K562 (cell line): ENCODE data around the gene RUNX1. TPM values are rescaled to one million over a fixed set of nuclear protein-coding genes. Genes with fewer than 3 reads are reported as not detected.

ENCODE experiments used
- BCOR ChIP-seq: fragments of 450-650 bp; IDR thresholded peaks from 2 replicates; pipeline ENCODE4 v1.6.1; 2016
- DPF2 ChIP-seq: fragments of 450-650 bp; IDR thresholded peaks from 2 replicates; pipeline ENCODE4 v1.6.1; 2016
- ETV6 ChIP-seq, 3 experiments: fragments of 150-350 bp in 1 of 3; sonication (generic) in 1 of 3; formaldehyde crosslinking in 1 of 3; IDR thresholded peaks; 2 replicates each; pipeline versions ENCODE4 v1.6.1 to v1.8.0; 2014 to 2022; ENCODE audit warnings: borderline replicate concordance in 2 of 3, low read depth in 2 of 3, antibody characterized with exemption in 1 of 3, low read length in 1 of 3, mild to moderate bottlenecking in 1 of 3, missing genetic modification reagents in 1 of 3
- HDGF ChIP-seq: fragments of 450-650 bp; IDR thresholded peaks from 2 replicates; pipeline ENCODE4 v1.6.1; 2016
- HNRNPLL ChIP-seq: fragments of 200-400 bp; formaldehyde crosslinking; IDR thresholded peaks from 2 replicates; pipeline ENCODE4 v1.6.1; 2017; ENCODE audit warnings: low read length, low read depth, mild to moderate bottlenecking; ENCODE audit not compliant: poor library complexity, severe bottlenecking
- KAT8 ChIP-seq: fragments of 450-650 bp; IDR thresholded peaks from 2 replicates; pipeline ENCODE4 v1.6.1; 2016; ENCODE audit warnings: low read depth, mild to moderate bottlenecking
- KDM5B ChIP-seq: fragments of 200-600 bp; sonication (generic); IDR thresholded peaks from 2 replicates; pipeline ENCODE4 v1.6.1; 2012; ENCODE audit warnings: low read depth, mild to moderate bottlenecking, moderate library complexity, low read length, control low read depth, inconsistent platforms; ENCODE audit not compliant: insufficient replicate concordance
- LEF1 ChIP-seq: fragments of 450-650 bp; IDR thresholded peaks from 2 replicates; pipeline ENCODE4 v1.6.1; 2016; ENCODE audit warnings: mild to moderate bottlenecking
- PHF21A ChIP-seq: fragments of 450-650 bp; IDR thresholded peaks from 2 replicates; pipeline ENCODE4 v1.6.1; 2017; ENCODE audit warnings: low read depth, borderline replicate concordance
- PTRF ChIP-seq: fragments of 450-650 bp; IDR thresholded peaks from 2 replicates; pipeline ENCODE4 v1.6.1; 2016; ENCODE audit warnings: mild to moderate bottlenecking, missing genetic modification characterization, missing compliant biosample characterization
- RBM39 ChIP-seq: fragments of 200-400 bp; formaldehyde crosslinking; optimal IDR thresholded peaks from 2 replicates; pipeline ENCODE3; 2018; ENCODE audit warnings: low read depth, low read length
- TCF7L2 ChIP-seq: fragments of 150-350 bp; IDR thresholded peaks from 2 replicates; pipeline ENCODE4 v1.6.1; 2016; ENCODE audit warnings: low read depth, mild to moderate bottlenecking, low read length, moderate library complexity
- XRCC5 ChIP-seq: fragments of 200-400 bp; formaldehyde crosslinking; IDR thresholded peaks from 2 replicates; pipeline ENCODE4 v1.6.1; 2017; ENCODE audit warnings: low read depth, mild to moderate bottlenecking, low read length
- ZFP30 ChIP-seq: fragments of 250-450 bp; sonication (Bioruptor Pico); IDR thresholded peaks from 2 replicates; pipeline ENCODE4 v1.8.0; 2022; ENCODE audit warnings: moderate library complexity, mild to moderate bottlenecking, inconsistent platforms, borderline replicate concordance
- ZNF23 ChIP-seq: fragments of 250-450 bp; sonication (Bioruptor Pico); IDR thresholded peaks from 2 replicates; pipeline ENCODE4 v1.4.0; 2020; ENCODE audit warnings: mild to moderate bottlenecking
- ZNF75A ChIP-seq: fragments of 450-650 bp; formaldehyde crosslinking; IDR thresholded peaks from 2 replicates; pipeline ENCODE4 v1.4.0; 2020; ENCODE audit warnings: mild to moderate bottlenecking
- polyA plus RNA-seq, 8 experiments: library from polyadenylated mRNA; depleted of rRNA in 4 of 8; stranded (reverse) in 5 of 8; unstranded in 3 of 8; fragments of >200 nt; fragmentation: Nextera tagmentation in 2 of 8; fragmentation: Illumina TruSeq in 1 of 8; extraction: Ambion mirVana in 2 of 8; extraction: Trizol in 1 of 8; gene quantifications; 2 replicates each; pipeline versions ENCODE4 v1.2.1 to v1.2.3, GENCODE V29; 2011 to 2014; ENCODE audit warnings: inconsistent platforms in 1 of 8, missing spikeins in 1 of 8
- total RNA-seq, 7 experiments: library from RNA; depleted of rRNA in 6 of 7; stranded (reverse); fragments of >200 nt in 6 of 7; fragmentation: Illumina TruSeq in 2 of 7; extraction: Trizol in 2 of 7; gene quantifications; 2 replicates each; pipeline versions ENCODE4 v1.2.1 to v1.2.3, GENCODE V29; 2011 to 2021; ENCODE audit warnings: low replicate concordance in 1 of 7
- TF ChIP-seq, protein P1 (sequence below): IDR thresholded peaks from 3 replicates; pipeline ENCODE4 v1.6.1; 2011; ENCODE audit warnings: borderline replicate concordance, mild to moderate bottlenecking; ENCODE audit not compliant: insufficient read length, insufficient read depth
- TF ChIP-seq, protein P2 (sequence below): sonication (generic); formaldehyde crosslinking; IDR thresholded peaks from 2 replicates; pipeline ENCODE4 v1.8.0; 2023; ENCODE audit warnings: mild to moderate bottlenecking, missing genetic modification reagents
- TF ChIP-seq, protein P3 (sequence below): sonication (generic); formaldehyde crosslinking; IDR thresholded peaks from 2 replicates; pipeline ENCODE4 v1.8.0; 2022; ENCODE audit warnings: mild to moderate bottlenecking, missing genetic modification reagents
- TF ChIP-seq, protein P4 (sequence below): fragments of 450-650 bp; IDR thresholded peaks from 2 replicates; pipeline ENCODE4 v1.6.1; 2014; ENCODE audit warnings: low read depth, mild to moderate bottlenecking, moderate library complexity, borderline replicate concordance
- TF ChIP-seq, protein P5 (sequence below): sonication (generic); formaldehyde crosslinking; IDR thresholded peaks from 2 replicates; pipeline ENCODE4 v1.4.0; 2020; ENCODE audit warnings: mild to moderate bottlenecking, missing genetic modification reagents

The RUNX1 gene
- total and polyA plus RNA-seq, 9 of the 15 experiments (the other 6 are each of a cell fraction or from before 2014, with no cell fraction given), result 2.2 to 68.6 (median 17.8) TPM

DNA sequence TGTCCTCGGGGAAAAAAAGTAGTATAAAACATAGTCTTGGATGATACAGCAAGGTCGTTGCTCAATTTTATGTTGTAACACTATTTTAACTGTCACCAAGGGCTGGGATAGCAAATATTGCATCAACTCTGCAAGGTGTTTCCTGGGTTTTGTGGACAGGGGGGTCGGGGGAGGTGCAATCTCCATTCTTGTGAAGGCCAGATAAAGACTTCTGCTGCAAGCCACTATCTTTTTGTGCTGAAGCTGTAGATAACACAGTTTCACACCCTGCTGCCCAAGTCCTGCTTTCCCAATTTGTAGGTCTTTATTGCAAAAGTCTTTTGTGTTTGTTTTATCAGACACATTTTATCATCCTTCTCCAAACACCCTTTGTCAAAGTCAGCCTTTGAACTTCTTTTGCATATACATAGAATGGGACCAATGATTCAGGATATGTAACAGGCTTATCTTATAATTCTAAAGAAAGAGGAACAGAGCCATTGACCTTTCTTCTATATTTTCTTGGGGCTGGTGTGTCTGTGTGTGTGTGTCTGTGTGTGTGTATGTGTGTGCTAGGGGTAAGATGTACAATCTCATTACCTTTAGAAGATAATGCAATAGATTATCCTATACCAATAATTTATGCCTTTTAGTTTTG is 140.6 kb downstream of the RUNX1 start (continued):
- TF ChIP-seq, protein P1, sequence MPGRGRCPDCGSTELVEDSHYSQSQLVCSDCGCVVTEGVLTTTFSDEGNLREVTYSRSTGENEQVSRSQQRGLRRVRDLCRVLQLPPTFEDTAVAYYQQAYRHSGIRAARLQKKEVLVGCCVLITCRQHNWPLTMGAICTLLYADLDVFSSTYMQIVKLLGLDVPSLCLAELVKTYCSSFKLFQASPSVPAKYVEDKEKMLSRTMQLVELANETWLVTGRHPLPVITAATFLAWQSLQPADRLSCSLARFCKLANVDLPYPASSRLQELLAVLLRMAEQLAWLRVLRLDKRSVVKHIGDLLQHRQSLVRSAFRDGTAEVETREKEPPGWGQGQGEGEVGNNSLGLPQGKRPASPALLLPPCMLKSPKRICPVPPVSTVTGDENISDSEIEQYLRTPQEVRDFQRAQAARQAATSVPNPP, result no peak
- TF ChIP-seq, protein P2, sequence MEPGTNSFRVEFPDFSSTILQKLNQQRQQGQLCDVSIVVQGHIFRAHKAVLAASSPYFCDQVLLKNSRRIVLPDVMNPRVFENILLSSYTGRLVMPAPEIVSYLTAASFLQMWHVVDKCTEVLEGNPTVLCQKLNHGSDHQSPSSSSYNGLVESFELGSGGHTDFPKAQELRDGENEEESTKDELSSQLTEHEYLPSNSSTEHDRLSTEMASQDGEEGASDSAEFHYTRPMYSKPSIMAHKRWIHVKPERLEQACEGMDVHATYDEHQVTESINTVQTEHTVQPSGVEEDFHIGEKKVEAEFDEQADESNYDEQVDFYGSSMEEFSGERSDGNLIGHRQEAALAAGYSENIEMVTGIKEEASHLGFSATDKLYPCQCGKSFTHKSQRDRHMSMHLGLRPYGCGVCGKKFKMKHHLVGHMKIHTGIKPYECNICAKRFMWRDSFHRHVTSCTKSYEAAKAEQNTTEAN, result no peak
- peak; percentile 99 for TF ChIP-seq LEF1
- peak in 1 of 2 experiments; percentile 92; a peak in 2 of 4 replicates for TF ChIP-seq ETV6 (IDR thresholded peaks at IDR 0.05; ENCODE audit: borderline replicate concordance in 1 of 2, low read depth in 2 of 2, low read length in 1 of 2)
- TF ChIP-seq ETV6 (CRISPR knock-in tag; IDR thresholded peaks at IDR 0.05; ENCODE audit: borderline replicate concordance), result no peak
- peak; percentile 77 for TF ChIP-seq RBM39
- peak; percentile 36 for TF ChIP-seq ZNF75A (CRISPR knock-in tag)
- TF ChIP-seq, protein P3, sequence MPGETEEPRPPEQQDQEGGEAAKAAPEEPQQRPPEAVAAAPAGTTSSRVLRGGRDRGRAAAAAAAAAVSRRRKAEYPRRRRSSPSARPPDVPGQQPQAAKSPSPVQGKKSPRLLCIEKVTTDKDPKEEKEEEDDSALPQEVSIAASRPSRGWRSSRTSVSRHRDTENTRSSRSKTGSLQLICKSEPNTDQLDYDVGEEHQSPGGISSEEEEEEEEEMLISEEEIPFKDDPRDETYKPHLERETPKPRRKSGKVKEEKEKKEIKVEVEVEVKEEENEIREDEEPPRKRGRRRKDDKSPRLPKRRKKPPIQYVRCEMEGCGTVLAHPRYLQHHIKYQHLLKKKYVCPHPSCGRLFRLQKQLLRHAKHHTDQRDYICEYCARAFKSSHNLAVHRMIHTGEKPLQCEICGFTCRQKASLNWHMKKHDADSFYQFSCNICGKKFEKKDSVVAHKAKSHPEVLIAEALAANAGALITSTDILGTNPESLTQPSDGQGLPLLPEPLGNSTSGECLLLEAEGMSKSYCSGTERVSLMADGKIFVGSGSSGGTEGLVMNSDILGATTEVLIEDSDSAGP (CRISPR knock-in tag), result no peak
- TF ChIP-seq PHF21A, result no peak
- no peak for TF ChIP-seq KDM5B
- no peak for TF ChIP-seq KAT8
- TF ChIP-seq HNRNPLL, result no peak
- TF ChIP-seq, protein P4, sequence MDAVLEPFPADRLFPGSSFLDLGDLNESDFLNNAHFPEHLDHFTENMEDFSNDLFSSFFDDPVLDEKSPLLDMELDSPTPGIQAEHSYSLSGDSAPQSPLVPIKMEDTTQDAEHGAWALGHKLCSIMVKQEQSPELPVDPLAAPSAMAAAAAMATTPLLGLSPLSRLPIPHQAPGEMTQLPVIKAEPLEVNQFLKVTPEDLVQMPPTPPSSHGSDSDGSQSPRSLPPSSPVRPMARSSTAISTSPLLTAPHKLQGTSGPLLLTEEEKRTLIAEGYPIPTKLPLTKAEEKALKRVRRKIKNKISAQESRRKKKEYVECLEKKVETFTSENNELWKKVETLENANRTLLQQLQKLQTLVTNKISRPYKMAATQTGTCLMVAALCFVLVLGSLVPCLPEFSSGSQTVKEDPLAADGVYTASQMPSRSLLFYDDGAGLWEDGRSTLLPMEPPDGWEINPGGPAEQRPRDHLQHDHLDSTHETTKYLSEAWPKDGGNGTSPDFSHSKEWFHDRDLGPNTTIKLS, result peak; percentile 79; the same call in 1 of the 2 replicates
- no peak for TF ChIP-seq ZNF23 (CRISPR knock-in tag)
- TF ChIP-seq ZFP30 (CRISPR knock-in tag), result no peak
- peak; percentile 90 for TF ChIP-seq BCOR
- TF ChIP-seq, protein P5, sequence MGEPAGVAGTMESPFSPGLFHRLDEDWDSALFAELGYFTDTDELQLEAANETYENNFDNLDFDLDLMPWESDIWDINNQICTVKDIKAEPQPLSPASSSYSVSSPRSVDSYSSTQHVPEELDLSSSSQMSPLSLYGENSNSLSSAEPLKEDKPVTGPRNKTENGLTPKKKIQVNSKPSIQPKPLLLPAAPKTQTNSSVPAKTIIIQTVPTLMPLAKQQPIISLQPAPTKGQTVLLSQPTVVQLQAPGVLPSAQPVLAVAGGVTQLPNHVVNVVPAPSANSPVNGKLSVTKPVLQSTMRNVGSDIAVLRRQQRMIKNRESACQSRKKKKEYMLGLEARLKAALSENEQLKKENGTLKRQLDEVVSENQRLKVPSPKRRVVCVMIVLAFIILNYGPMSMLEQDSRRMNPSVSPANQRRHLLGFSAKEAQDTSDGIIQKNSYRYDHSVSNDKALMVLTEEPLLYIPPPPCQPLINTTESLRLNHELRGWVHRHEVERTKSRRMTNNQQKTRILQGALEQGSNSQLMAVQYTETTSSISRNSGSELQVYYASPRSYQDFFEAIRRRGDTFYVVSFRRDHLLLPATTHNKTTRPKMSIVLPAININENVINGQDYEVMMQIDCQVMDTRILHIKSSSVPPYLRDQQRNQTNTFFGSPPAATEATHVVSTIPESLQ, result no peak
- TF ChIP-seq XRCC5, result peak; percentile 53; the same call in 1 of the 2 replicates
- peak; percentile 100 for TF ChIP-seq DPF2
- TF ChIP-seq HDGF, result no peak
- peak; percentile 69; the same call in 1 of the 2 replicates for TF ChIP-seq TCF7L2
- no peak for TF ChIP-seq PTRF (tag)
